OCI-LY1 (cell line): Measurements from ENCODE around the gene ANKS4B.

ENCODE experiments used
- CTCF ChIP-seq: fragments of 200-600 bp; sonication (generic), shearing (Covaris generic); IDR thresholded peaks from 2 replicates; pipeline ENCODE4 v1.5.1; 2017; ENCODE audit warnings: mild to moderate bottlenecking, antibody characterized with exemption, low read length, moderate library complexity, mixed read lengths
- EZH2 ChIP-seq: fragments of 200-600 bp; sonication (generic), shearing (Covaris generic); IDR thresholded peaks from 2 replicates; pipeline ENCODE4 v1.8.0; 2017; ENCODE audit warnings: borderline replicate concordance, mixed run types, mild to moderate bottlenecking, antibody characterized with exemption, low read length, moderate library complexity, mixed read lengths

GRCh38 chr16:21257284-21257683, 23.8 kb downstream of the ANKS4B start:
- TF ChIP-seq CTCF (no peak), EZH2 (no peak)
